GM21717 (cell line): ENCODE results near the gene EPHA8.

Source experiments
- ATAC-seq: cut with Tn5 transposase; IDR thresholded peaks from one replicate; pipeline ENCODE4 v1.9.1; 2021; ENCODE audit warnings: mild to moderate bottlenecking, moderate library complexity; ENCODE audit not compliant: unreplicated experiment

Gene EPHA8

DNA sequence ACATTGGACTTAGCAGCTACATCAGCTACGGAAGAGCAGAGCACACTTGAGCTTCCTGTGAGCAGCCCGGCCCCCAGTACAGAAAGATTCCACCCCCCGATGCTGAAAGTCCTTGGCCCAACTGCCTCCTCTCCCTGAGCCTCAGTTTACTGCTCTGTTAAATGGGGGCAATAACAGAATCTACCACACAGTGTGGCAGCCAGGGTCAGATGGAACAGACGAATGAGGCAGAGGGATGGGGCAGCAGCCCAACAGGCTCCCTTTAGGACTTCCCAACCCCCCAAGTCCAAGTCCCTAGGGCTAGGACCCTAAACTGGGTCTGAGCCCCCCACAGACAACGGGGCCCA is 50.3 kb downstream of the EPHA8 start:
- ATAC-seq, result no peak

DNA sequence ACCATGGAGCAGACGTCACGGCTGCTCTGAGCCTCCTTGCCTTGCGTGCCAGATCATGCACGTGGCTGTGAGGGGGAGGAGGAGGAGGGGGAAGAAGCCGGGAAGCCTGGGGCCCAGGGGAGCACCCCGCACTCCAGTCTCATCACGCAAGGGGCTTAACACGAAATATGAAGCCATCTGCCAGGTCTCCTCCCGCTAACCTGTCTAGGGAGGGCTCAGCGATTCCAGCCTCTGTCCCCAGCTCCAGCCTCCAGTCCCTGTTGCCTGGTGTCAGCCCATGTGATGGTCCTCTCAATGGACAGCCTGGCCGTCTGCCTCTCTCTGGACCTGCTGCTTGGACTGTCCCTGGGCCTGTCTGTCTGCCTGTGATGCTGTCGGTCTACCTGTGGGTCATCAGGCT is 50.7 kb downstream of the EPHA8 start:
- no peak for ATAC-seq

DNA sequence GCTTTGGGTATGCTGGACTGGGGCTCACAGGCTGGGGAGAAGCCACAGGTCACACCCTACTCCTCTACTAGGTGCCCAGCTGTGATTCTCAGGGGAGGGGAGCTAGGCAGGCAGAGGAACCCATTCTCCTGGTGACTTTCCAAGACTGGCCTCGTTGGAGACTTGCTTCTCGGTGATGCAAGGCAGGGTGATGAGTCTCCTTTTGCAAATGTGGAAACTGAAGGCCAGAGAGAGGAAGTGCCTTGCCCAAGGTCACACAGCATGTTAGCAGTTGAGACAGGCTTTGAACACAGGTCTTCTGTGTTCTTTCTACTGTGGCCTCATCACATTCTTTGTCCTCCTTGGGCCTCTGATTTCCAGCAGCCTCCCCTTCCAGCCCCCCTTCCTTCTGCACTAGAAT is 52.6 kb downstream of the EPHA8 start:
- ATAC-seq, result no peak

DNA sequence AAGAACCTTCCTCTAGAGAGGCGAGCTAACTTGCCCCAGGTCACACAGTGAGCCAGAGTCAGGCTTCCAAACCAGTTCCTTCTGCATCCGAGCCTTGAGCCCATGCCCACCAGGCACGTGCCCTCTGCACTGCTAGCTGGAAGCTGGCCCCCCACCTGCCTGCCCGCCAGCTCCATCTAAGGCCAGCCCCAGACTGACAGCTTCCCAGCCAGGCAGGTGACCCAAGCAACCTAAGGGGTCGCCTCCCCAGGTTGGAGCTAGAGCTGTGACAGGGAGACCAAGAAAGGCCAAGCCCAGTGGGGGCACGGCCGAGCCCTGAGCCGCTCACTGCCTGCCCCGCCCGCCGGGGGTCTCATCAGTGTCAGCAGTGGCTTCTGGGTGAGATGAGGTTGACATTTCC is 53.3 kb downstream of the EPHA8 start:
- ATAC-seq, result no peak

DNA sequence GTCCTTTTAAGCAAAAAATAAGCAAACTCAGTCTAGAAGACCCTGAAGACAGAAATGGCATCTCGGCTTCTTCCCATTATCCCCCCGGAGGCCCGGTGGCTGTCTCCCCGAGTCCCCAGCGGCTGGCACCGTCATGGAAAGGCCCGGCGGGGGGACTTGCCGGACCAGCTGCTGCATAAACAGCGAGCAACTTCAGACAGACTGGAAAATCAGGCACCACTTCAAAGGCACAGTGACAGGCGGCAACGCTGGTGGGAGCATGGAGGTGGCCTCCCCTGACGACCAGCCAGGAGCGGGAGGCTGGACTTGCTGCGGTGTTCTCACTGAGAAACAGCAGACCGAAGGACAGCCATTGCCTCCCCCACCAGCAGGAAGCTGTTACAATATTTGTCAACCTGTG is 54.8 kb downstream of the EPHA8 start:
- ATAC-seq, result no peak

DNA sequence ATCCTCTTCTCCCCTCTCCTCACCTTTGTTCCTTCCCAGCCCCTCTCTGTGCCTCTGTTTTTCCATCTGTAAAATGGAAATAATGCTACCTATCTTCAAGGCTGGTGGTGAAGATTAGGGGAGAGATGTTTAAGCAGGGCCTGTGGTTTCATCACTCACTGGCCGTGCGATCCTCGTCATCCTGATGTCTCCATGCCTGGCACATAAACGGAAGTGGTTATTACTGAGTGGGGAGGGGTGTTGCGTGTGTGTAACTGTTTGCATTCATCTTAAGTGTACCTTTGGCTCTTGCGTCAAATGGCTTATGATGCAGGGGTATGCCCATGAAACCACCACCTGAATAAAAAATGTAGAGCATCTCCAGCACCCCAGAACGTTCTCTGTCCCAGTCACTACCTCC is 56.0 kb downstream of the EPHA8 start:
- ATAC-seq, result no peak

DNA sequence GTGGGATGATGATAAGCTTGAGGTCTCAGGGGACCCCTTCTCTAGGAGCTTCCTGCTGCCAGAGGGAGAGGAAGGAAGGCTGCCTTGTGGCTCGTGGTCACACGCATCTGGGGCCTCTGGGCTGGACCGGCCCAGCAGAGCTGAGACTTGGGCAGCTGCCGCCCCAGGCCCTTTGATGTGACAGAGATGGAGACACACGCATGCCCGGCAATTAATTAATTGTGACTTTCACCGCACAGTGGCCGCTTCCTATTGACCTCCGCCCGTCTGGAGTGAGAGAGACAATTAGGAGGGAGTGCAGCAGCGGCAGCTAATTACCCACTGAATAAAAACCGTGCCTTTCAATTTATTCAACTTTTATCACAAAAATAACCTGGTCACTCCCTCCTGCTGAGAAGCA is 56.5 kb downstream of the EPHA8 start:
- ATAC-seq, result no peak

DNA sequence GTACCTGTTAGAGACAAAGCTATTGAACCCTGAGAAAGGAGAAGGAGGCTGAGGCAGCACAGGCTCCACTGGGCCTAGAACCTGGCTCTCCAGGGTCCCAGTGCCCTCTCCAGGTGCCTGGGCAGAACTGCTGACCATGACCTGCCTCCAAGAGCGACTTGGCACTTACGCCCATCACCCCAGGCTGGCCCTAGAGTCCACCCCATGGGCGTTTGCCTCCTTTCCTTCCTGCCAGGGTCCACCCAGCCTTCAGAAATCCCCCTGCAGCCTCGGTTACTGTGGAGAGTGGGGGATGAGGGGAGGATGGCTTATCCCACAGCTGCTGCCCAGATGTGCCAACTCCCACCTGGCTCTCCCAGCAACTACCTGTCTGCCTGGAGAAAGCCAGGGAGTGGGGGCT is 58.5 kb downstream of the EPHA8 start:
- no peak for ATAC-seq

DNA sequence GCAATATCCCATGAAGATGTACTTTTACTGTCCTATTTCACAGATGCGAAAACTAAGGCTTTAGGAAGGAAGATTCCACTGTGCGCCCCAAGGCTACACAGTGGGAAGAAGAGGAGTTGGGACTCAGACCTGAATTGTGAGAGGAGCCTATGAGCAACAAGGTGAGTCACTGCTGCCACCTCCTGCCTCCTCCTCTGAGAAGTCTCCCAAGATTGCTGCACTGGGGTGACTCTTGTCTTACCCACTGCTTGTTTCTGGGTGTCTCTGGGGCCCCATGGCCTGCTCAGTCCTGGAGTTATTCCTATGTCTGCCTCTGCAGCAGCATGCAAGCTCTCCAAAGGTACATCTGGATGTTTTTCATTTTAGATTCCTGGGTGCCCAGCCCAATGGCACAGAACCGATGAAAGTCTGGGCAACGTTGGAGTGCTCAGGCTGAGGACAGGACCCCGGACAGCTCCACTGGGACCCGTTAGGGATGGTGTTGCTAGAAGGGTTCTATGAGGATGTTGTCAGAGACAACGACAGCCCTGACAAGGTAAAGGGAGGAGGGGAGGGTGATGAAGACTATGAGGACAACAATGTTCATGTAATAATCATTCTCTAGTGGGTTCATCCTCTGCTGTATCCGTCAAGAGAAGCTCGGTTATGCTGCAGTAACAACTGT is 62.1 kb downstream of the EPHA8 start:
- no peak for ATAC-seq

DNA sequence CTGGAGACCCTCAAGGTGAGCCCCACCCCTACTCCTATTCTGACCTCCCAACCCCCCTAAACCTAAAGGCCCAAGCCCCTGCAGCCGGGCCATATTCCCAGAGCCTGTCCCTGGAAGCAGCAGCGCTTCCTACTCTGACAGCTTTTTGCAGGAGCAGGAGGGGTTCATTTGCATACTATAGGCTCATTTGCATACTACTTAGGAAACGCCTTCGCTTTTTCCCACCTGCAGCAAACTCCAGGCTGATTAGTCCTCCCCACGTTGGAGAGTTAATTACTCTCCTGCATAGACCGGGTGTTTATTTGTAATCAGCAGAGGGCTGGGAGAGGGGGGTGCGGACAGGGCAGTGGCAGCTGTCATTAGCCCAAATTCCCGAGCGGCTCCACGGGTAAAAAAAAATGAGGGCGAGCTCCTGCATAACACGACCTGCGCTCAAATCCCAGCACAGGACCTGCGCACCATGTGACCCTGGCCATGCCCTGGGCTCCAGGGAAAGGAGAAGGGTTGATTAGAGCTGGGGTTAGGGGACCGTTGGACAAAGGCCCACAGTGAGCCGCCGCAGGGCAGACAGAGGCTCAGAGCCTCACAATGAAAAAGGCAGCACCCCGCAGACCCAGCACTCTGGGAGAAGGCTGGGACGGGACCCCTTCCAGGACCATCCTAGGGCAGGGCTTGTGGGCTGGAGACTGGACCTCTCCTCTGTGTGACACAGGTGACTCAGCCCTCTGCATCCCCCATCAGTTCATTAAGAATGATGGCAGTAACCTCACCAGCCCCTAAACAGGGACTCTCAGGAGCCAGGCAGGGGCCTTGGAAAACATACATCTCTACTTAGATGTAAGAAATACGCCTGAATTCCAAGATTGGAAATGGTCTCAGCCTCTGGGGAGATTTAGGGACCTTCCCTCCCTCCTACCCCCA is 63.2 kb downstream of the EPHA8 start:
- no peak for ATAC-seq

DNA sequence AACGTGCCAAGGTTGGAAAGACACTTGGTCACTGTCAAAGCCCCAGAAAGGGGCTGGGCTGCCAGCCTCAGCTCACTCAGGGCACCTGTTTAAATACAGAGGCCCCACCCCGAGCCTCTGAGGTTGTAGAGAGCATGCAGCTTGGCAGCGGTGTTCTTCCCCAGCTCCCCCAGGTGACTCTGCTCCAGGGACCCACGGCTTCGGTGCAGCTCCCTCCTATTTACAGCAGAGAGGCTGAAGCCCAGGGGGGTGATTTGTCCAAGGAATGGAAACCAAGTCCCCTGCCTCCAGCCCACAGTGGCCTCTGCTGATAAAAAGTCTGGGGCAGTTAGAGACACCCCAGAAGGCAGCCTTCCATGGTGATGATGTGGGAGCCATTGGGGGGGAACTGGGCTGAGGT is 64.0 kb downstream of the EPHA8 start:
- ATAC-seq, result no peak

DNA sequence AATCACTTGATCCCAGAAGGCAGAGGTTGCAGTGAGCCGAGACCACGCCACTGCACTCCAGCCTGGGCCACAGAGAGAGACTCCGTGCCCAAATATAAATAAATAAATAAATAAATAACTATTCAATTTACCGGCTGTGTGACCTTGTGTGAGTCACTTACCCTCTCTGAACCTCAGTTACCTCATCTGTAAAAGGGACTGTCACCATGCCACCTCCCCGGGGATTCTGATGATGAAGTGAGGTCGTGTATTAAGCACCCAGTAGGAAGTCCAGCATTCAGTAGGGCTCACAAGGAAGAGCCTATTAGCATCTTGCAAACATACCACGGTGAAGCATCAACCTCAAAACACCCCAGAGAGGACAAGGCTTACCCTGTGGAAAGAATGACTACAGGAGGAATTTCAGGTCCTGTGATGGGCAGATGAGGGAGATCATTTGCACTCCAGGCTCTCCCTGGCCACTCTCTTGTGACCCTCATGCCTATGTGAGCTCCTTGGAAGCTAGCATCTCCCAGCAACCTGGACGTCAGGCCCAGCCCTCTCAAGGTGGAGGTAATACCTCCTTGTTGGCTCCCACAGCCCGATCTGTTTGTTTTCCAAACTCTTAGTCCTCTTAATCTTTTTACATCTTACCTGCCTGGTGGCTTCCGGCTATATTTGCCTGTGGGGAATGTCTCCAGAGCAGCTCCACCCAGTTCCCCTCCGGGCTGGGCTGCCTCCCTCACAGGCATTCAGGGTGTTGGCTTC is 65.6 kb downstream of the EPHA8 start:
- ATAC-seq, result no peak

DNA sequence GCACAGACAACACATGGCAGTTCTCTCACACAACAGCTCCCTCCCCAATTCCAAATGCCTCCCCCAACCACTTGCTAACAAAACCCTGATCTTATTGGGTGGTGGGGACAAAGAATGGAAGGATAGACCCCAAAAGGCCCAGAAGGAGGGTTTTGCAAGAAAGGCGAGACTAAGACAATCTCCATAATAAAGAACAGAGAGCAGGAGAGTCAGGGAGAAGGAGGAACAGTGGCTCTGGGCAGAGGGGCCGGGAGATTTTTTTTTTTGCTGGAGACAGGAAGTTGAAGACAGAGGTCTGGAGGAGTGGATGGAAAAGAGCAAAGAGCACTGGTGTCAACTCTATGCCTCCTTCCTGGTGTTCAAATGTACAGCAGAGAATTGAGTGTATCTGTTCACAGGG is 66.6 kb downstream of the EPHA8 start:
- no peak for ATAC-seq

DNA sequence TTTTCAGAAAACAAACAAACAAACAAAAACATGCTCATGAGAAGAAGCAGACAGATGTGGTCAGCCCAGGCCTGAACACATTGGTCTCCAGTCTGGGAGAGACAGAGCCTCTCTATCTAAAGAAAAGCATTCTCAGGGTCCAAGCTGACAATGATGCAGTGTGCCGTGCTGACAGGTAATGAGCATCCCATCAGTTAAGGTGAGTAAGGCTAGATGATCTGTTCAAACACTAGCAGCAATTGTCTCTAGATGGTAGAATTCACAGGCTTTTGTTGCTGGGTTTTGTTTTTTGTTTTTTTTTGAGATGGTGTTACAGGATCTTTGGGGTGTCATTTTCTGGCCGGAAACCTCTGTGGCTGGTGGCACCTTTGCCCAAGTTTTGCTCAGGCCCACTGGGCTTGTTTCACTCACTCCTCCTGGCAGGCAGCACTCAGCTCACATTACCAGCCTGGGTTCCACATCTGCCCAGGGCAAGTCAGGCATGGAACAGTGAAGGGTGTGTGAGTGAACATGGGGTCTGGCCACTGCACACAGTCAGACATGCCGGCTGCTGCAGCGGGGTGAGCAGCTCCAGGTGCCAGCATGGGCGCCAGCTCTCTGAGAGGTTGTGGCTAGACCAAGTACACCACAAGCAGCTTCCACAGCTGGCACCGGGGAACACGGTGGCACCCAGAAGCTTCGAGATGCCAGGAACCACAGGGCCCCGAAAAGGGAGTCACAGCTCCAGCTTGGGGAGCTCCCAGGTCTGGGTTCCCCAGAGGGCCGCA is 70.6 kb downstream of the EPHA8 start:
- no peak for ATAC-seq

DNA sequence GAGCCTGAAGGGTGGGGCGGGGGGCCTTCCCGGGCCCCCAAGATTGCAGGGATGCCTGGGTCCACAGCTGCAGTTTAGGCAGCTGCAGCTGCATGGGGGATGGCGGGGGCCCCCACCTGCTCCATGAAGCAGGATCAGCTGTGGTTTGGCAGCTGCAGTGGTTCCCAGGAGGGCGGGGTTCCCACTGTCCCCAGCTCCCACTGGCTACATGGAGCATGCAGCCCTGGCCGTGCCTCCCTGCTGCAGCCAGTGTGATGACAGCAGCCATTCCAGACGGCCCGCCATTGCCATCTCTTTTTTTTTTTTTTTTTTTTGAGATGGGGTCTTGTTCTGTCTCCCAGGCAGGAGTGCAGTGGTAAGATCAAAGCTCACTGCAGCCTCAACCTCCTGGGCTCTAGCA is 72.1 kb downstream of the EPHA8 start:
- ATAC-seq, result no peak

DNA sequence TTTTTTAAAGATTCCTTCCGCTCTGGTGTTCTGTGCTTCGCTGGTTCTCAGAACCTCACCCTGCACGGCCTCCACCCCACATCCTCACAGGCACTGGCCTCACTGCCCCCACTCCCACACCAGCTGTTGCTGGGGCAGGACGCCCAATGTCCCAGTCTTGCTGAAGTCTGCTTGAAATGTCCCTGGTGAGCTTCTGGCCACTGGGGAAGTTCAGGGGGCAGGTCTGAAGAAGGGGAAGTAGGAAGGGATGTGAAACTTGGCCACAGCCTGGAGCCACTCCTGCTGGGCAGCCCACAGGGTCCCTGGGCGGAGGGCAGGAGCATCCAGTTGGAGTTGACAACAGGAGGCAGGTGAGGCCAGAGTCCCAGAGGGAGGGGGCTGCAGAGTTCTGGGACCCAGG is 73.1 kb downstream of the EPHA8 start, which contains the start of gene C1QA:
TSS of gene C1QA (plus strand) at position 276 of the 400 bp plus-strand sequence. CDS start 989 bp downstream, outside the sequence.
- ATAC-seq, result no peak

DNA sequence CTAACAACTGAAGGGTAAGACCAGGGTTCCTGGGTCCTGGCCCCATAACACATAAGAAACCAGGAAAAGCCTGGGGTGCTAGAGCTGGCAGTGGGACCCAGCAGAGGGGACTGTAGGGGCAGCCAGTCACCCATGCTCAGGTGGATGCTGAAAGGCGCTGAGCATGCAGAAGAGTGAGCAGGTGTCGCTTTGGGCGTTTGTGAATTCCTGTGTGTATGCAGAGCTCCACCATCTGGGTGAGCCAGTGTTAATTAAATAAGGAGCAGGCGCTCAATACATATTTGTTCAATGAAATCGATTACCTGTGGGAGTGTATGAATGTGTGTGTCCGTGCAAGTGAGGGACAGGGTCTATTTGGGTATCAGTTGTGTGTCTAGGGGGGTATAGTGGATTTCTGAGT is 73.6 kb downstream of the EPHA8 start:
- no peak for ATAC-seq

DNA sequence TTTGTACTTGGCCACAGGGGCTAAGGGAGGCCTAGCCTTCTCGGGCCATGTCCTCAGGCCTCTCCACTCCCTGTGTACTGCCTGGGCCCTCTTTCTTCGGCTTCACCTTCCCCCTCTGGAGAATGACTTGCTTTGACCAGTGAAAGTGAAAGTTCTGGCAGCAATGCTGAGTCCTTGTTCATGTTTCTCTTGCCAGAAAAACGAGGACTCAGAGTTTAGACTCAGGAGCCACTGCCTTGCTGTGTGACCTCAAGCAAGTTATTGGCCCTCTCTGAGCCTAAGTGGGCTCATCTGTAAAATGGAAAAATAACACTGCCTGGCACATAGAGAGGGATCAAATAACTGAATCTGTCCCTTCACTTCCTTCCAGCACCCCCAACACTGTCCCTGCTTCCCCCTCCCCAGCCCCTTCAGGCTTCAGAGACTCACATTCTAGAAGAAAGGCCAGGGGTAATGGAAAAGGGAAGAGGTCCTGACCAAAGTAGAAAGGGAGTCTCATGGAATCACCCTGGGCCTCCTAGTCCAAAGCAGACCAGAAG is 74.7 kb downstream of the EPHA8 start:
- no peak for ATAC-seq

DNA sequence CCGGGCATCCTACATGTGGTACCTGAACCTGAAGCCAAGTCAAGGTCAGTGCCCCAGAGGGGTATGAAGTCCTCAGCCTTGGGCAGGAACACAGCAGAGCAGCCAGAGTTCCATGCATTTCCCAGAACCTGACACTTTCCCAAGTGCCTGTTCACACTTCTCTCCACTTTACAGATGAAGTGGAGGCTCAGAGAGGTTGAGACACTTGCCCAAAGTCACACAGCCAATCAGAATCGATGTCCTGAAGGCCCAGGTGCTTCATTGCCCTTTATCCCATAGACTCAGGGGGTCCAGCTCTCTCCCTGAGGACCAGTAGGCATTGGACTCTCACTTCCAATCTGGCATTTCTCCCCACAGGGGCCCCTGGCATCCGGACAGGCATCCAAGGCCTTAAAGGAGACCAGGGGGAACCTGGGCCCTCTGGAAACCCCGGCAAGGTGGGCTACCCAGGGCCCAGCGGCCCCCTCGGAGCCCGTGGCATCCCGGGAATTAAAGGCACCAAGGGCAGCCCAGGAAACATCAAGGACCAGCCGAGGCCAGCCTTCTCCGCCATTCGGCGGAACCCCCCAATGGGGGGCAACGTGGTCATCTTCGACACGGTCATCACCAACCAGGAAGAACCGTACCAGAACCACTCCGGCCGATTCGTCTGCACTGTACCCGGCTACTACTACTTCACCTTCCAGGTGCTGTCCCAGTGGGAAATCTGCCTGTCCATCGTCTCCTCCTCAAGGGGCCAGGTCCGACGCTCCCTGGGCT is 75.4 kb downstream of the EPHA8 start:
- no peak for ATAC-seq

DNA sequence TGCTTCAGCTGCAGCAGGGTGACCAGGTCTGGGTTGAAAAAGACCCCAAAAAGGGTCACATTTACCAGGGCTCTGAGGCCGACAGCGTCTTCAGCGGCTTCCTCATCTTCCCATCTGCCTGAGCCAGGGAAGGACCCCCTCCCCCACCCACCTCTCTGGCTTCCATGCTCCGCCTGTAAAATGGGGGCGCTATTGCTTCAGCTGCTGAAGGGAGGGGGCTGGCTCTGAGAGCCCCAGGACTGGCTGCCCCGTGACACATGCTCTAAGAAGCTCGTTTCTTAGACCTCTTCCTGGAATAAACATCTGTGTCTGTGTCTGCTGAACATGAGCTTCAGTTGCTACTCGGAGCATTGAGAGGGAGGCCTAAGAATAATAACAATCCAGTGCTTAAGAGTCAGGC is 76.0 kb downstream of the EPHA8 start:
- no peak for ATAC-seq
